Neural cell (in vitro differentiated cells): ENCODE measurements around the gene GALR2. TPM values are rescaled to one million over a fixed set of nuclear protein-coding genes. Genes with fewer than 3 reads are reported as not detected.

ENCODE experiments used
- H2AFZ ChIP-seq: fragments of 200-600, 300-800 bp; sonication (generic), shearing (Covaris generic); 2 replicates; pipeline ENCODE4 v1.6.0; 2014; ENCODE audit warnings: low read depth, mild to moderate bottlenecking, antibody characterized with exemption, low read length, moderate library complexity
- H3F3A ChIP-seq: fragments of 200-600 bp; shearing (Covaris generic); 2 replicates; pipeline ENCODE4 v1.6.1; 2016; ENCODE audit warnings: mild to moderate bottlenecking, moderate library complexity, mixed read lengths, antibody characterized with exemption, low read length; ENCODE audit not compliant: insufficient read depth, poor library complexity, severe bottlenecking
- H3K27ac ChIP-seq: fragments of 200-600, 300-800 bp; sonication (generic), shearing (Covaris generic); 2 replicates; pipeline ENCODE4 v1.5.1; 2014; ENCODE audit warnings: mild to moderate bottlenecking, low read length, moderate library complexity
- H3K27me3 ChIP-seq: fragments of 300-800, 200-600 bp; sonication (generic), shearing (Covaris generic); 2 replicates; pipeline ENCODE4 v1.6.0; 2014; ENCODE audit warnings: mild to moderate bottlenecking, low read depth, low read length, moderate library complexity; ENCODE audit not compliant: insufficient read depth
- H3K36me3 ChIP-seq: fragments of 300-800, 200-600 bp; sonication (generic), shearing (Covaris generic); 2 replicates; pipeline ENCODE4 v1.5.1; 2014; ENCODE audit warnings: mild to moderate bottlenecking, antibody characterized with exemption, low read length, moderate library complexity; ENCODE audit not compliant: insufficient read depth
- H3K4me2 ChIP-seq: fragments of 300-800, 200-600 bp; sonication (generic), shearing (Covaris generic); 2 replicates; pipeline ENCODE4 v1.6.0; 2014; ENCODE audit warnings: mild to moderate bottlenecking, low read length
- H3K4me3 ChIP-seq: fragments of 300-800, 200-600 bp; sonication (generic), shearing (Covaris generic); 2 replicates; pipeline ENCODE4 v1.5.1; 2014; ENCODE audit warnings: mild to moderate bottlenecking, low read length, moderate library complexity
- H3K79me2 ChIP-seq: fragments of 200-600 bp; shearing (Covaris generic); replicated peaks from 2 replicates; pipeline ENCODE4 v1.6.0; 2014; ENCODE audit warnings: mild to moderate bottlenecking, low read length, moderate library complexity; ENCODE audit not compliant: insufficient read depth
- H3K9ac ChIP-seq: fragments of 300-800, 200-600 bp; sonication (generic), shearing (Covaris generic); 2 replicates; pipeline ENCODE4 v1.6.1; 2016; ENCODE audit warnings: mild to moderate bottlenecking, low read length, mixed read lengths
- H3K9me2 ChIP-seq: fragments of 200-600 bp; shearing (Covaris generic); 2 replicates; pipeline ENCODE4 v1.6.1; 2016; ENCODE audit warnings: mild to moderate bottlenecking, low read length, mixed read lengths; ENCODE audit not compliant: insufficient read depth
- H3K9me3 ChIP-seq: fragments of 200-600, 300-800 bp; sonication (generic), shearing (Covaris generic); 2 replicates; pipeline ENCODE4 v1.6.1; 2016; ENCODE audit warnings: mild to moderate bottlenecking, mixed run types, low read length, moderate library complexity, mixed read lengths
- H4K20me1 ChIP-seq: fragments of 200-600 bp; shearing (Covaris generic); 2 replicates; pipeline ENCODE4 v1.6.1; 2016; ENCODE audit warnings: mild to moderate bottlenecking, mixed run types; ENCODE audit not compliant: insufficient read depth
- CTCF ChIP-seq: fragments of 450-650 bp; IDR thresholded peaks from 2 replicates; pipeline ENCODE4 v1.5.1; 2014; ENCODE audit warnings: antibody characterized with exemption, mild to moderate bottlenecking, moderate library complexity; ENCODE audit not compliant: poor library complexity, severe bottlenecking
- EP300 ChIP-seq: fragments of 450-650 bp; conservative IDR thresholded peaks from 2 replicates; pipeline ENCODE4 v1.6.1; 2014; ENCODE audit warnings: antibody characterized with exemption, mild to moderate bottlenecking, moderate library complexity; ENCODE audit not compliant: poor library complexity, severe bottlenecking
- EZH2 ChIP-seq: fragments of 200-600, 300-800 bp; shearing (Covaris generic), sonication (generic); IDR thresholded peaks from 2 replicates; pipeline ENCODE4 v1.6.1; 2014; ENCODE audit warnings: antibody characterized with exemption, low read length, borderline replicate concordance, mild to moderate bottlenecking; ENCODE audit not compliant: insufficient read depth, poor library complexity, severe bottlenecking
- MXI1 ChIP-seq: fragments of 450-650 bp; conservative IDR thresholded peaks from 2 replicates; pipeline ENCODE4 v1.6.1; 2014; ENCODE audit warnings: antibody characterized with exemption, mild to moderate bottlenecking; ENCODE audit not compliant: poor library complexity, severe bottlenecking
- POLR2AphosphoS5 ChIP-seq: IDR thresholded peaks from 2 replicates; pipeline ENCODE4 v1.6.1; 2012
- RAD21 ChIP-seq: fragments of 450-650 bp; conservative IDR thresholded peaks from 2 replicates; pipeline ENCODE4 v1.6.1; 2014; ENCODE audit warnings: antibody characterized with exemption, mild to moderate bottlenecking, moderate library complexity
- REST ChIP-seq: IDR thresholded peaks from 2 replicates; pipeline ENCODE4 v1.6.1; 2012; ENCODE audit warnings: borderline replicate concordance
- SMC3 ChIP-seq: fragments of 450-650 bp; conservative IDR thresholded peaks from 2 replicates; pipeline ENCODE4 v1.6.1; 2014; ENCODE audit warnings: antibody characterized with exemption, mild to moderate bottlenecking, moderate library complexity; ENCODE audit not compliant: poor library complexity
- TAF1 ChIP-seq: IDR thresholded peaks from 2 replicates; pipeline ENCODE4 v1.6.1; 2012; ENCODE audit warnings: low read depth
- polyA plus RNA-seq: library from polyadenylated mRNA; depleted of rRNA; stranded (reverse); fragments of >200 nt; gene quantifications from 2 replicates; pipeline ENCODE4 v1.2.3, GENCODE V29; 2014

The GALR2 gene
- polyA plus RNA-seq, 1 donor from 2014 or later, result not detected

GRCh38 chr17:76120658-76121008 lies 46.1 kb downstream of the GALR2 start:
- Histone ChIP-seq H4K20me1 (no peaks in the 10 kb centered on the region), H3K27ac (no peak overlapping the region), H3K4me3 (no peak overlapping the region), H3K9me3 (no peaks in the 10 kb centered on the region), H3K9ac (no peak overlapping the region), H3K4me2 (no peak overlapping the region), H3K36me3 (no peaks in the 10 kb centered on the region), H3K9me2 (no peaks in the 10 kb centered on the region), H3K79me2 (no peaks in the 10 kb centered on the region), H3K27me3 (no peaks in the 10 kb centered on the region), H3F3A (no peaks in the 10 kb centered on the region), H2AFZ (no peak overlapping the region)
- TF ChIP-seq EP300, result no peak
- TF ChIP-seq EZH2, result no peak
- no peak for TF ChIP-seq SMC3
- no peak for TF ChIP-seq CTCF
- no peak for TF ChIP-seq MXI1
- no peak for TF ChIP-seq TAF1
- TF ChIP-seq POLR2AphosphoS5, result no peak
- no peak for TF ChIP-seq RAD21
- no peak for TF ChIP-seq REST

- Histone ChIP-seq H3K4me2 (no peak overlapping the region), H3K9me2 (no peaks in the 10 kb centered on the region)
These were observed 47.4 kb downstream of the GALR2 start for GRCh38 chr17:76121932-76122430.

More at GRCh38 chr17:76121932-76122430, 47.4 kb downstream of the GALR2 start:
- no peak overlapping the region for H2AFZ ChIP-seq
- no peaks in the 10 kb centered on the region for H3K9me3 ChIP-seq
- H3K27me3 ChIP-seq, result no peaks in the 10 kb centered on the region
- H3K79me2 ChIP-seq, result no peaks in the 10 kb centered on the region
- H3K9ac ChIP-seq, result no peak overlapping the region
- H3K27ac ChIP-seq, result no peak overlapping the region
- no peak overlapping the region for H3K4me3 ChIP-seq
- TF ChIP-seq SMC3 (no peak), TAF1 (no peak), MXI1 (no peak)
- no peaks in the 10 kb centered on the region for H3K36me3 ChIP-seq
- no peaks in the 10 kb centered on the region for H3F3A ChIP-seq
- H4K20me1 ChIP-seq, result no peaks in the 10 kb centered on the region
